IPS DF 6.9 (cell line): Measurements from ENCODE around the gene THEM5.

Experiments used
- DNase-seq: peaks from one replicate; pipeline ENCODE4 v3.0.0-alpha.2; 2013; ENCODE audit warnings: low read depth, low spot score
- H3K27ac ChIP-seq: one replicate; pipeline ENCODE4 v1.5.1; 2013; ENCODE audit warnings: low read length, control low read depth
- H3K27me3 ChIP-seq: 2 replicates; pipeline ENCODE4 v1.6.1; 2013; ENCODE audit warnings: mild to moderate bottlenecking, low read length; ENCODE audit not compliant: control insufficient read depth, insufficient read depth
- H3K36me3 ChIP-seq: 2 replicates; pipeline ENCODE4 v1.6.1; 2013; ENCODE audit warnings: low read length; ENCODE audit not compliant: control insufficient read depth, insufficient read depth
- H3K4me1 ChIP-seq: 2 replicates; pipeline ENCODE4 v1.6.1; 2013; ENCODE audit warnings: low read length; ENCODE audit not compliant: control insufficient read depth, insufficient read depth
- H3K4me3 ChIP-seq: 2 replicates; pipeline ENCODE4 v1.5.1; 2013; ENCODE audit warnings: mild to moderate bottlenecking, low read length
- H3K9me3 ChIP-seq: 2 replicates; pipeline ENCODE4 v1.6.1; 2013; ENCODE audit warnings: low read length, inconsistent platforms; ENCODE audit not compliant: control insufficient read depth, insufficient read depth
- WGBS: extraction: QIAGEN DNeasy Blood & Tissue Kit; methylation state at CpG from one replicate; pipeline ENCODE4 v1.1.7; 2013; ENCODE audit warnings: mixed read lengths, missing lambda C conversion rate; ENCODE audit not compliant: insufficient read length, insufficient coverage; 5-methylcytosine and 5-hydroxymethylcytosine counted together

The THEM5 gene

GRCh38 chr1:151832318-151832980, 21.1 kb downstream of the THEM5 start:
- no peak overlapping the region for H3K27ac ChIP-seq
- no peak for DNase-seq
- H3K36me3 ChIP-seq: no peaks in the 10 kb centered on the region
- H3K4me1 ChIP-seq: peaks cover 13% of the 10 kb centered on the region; the same call in 1 of the 2 replicates
- H3K9me3 ChIP-seq: no peaks in the 10 kb centered on the region
- peaks cover 4% of the 10 kb centered on the region; the same call in 1 of the 2 replicates for H3K27me3 ChIP-seq
- H3K4me3 ChIP-seq: no peak overlapping the region
- no CpG with 5 or more reads among the region's 10 CpGs for WGBS

- no peaks in the 10 kb centered on the region for H3K9me3 ChIP-seq
- H3K27me3 ChIP-seq: no peaks in the 10 kb centered on the region
- peaks cover 11% of the 10 kb centered on the region; the same call in 1 of the 2 replicates for H3K4me1 ChIP-seq
- H3K27ac ChIP-seq: no peak within 1 kb of the TSS
- no peak within 1 kb of the TSS for H3K4me3 ChIP-seq
- no CpG with 5 or more reads among the region's 5 CpGs for WGBS
- no peak for DNase-seq
- H3K36me3 ChIP-seq: no peaks in the 10 kb centered on the region
Measured at GRCh38 chr1:151831605-151832004, 21.9 kb downstream of the THEM5 start, which contains the start of gene RORC. TSS of gene RORC (minus strand) at chr1:151831802. CDS start at chr1:151831764, 38 bp downstream.

GRCh38 chr1:151831256-151831591, 22.3 kb downstream of the THEM5 start:
- no peaks in the 10 kb centered on the region for H3K27me3 ChIP-seq
- no peak for DNase-seq
- H3K4me3 ChIP-seq: no peak overlapping the region
- H3K4me1 ChIP-seq: peaks cover 13% of the 10 kb centered on the region; the same call in 1 of the 2 replicates
- H3K27ac ChIP-seq: no peak overlapping the region
- no peaks in the 10 kb centered on the region for H3K9me3 ChIP-seq
- H3K36me3 ChIP-seq: no peaks in the 10 kb centered on the region
- WGBS: no CpG with 5 or more reads among the region's 4 CpGs

DNA sequence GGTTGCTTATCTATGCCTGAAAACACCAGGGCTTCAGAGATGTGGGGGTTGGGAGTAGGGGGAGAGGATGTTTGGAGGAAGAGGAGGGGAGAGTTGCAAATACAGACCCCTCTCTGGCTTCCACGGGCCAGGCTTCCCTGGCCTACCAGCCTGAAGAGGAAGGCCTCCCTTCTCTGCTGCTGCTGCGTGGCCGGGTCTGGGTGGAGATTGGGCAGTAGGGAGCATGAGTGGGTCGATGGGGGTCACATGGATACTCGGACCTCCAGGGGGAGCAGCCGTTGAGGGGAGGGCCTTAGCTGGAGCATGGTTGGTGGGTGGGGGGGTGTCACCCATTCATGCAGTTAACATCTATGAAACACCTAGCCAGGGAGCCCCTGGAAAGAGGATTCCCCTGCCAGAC, 23.5 kb downstream of the THEM5 start:
- WGBS: no CpG with 5 or more reads among the region's 6 CpGs
- Histone ChIP-seq H3K9me3 (no peaks in the 10 kb centered on the region), H3K4me1 (peaks cover 17% of the 10 kb centered on the region; the same call in 1 of the 2 replicates), H3K27me3 (no peaks in the 10 kb centered on the region), H3K4me3 (no peak overlapping the region), H3K27ac (no peak overlapping the region), H3K36me3 (no peaks in the 10 kb centered on the region)
- DNase-seq: no peak

GRCh38 chr1:151829352-151830046, 24.0 kb downstream of the THEM5 start:
- no peaks in the 10 kb centered on the region for H3K9me3 ChIP-seq
- DNase-seq: no peak
- H3K27ac ChIP-seq: no peak overlapping the region
- peaks cover 17% of the 10 kb centered on the region; the same call in 1 of the 2 replicates for H3K4me1 ChIP-seq
- no CpG with 5 or more reads among the region's 4 CpGs for WGBS
- H3K4me3 ChIP-seq: no peak overlapping the region
- no peaks in the 10 kb centered on the region for H3K27me3 ChIP-seq
- H3K36me3 ChIP-seq: no peaks in the 10 kb centered on the region

- no peaks in the 10 kb centered on the region for H3K36me3 ChIP-seq
- H3K4me3 ChIP-seq: no peak overlapping the region
- H3K27me3 ChIP-seq: no peaks in the 10 kb centered on the region
- no CpG with 5 or more reads among the region's 12 CpGs for WGBS
- H3K27ac ChIP-seq: no peak overlapping the region
- peaks cover 17% of the 10 kb centered on the region; the same call in 1 of the 2 replicates for H3K4me1 ChIP-seq
- no peaks in the 10 kb centered on the region for H3K9me3 ChIP-seq
- no peak for DNase-seq
Measured at GRCh38 chr1:151828921-151829320, 24.6 kb downstream of the THEM5 start.

DNA sequence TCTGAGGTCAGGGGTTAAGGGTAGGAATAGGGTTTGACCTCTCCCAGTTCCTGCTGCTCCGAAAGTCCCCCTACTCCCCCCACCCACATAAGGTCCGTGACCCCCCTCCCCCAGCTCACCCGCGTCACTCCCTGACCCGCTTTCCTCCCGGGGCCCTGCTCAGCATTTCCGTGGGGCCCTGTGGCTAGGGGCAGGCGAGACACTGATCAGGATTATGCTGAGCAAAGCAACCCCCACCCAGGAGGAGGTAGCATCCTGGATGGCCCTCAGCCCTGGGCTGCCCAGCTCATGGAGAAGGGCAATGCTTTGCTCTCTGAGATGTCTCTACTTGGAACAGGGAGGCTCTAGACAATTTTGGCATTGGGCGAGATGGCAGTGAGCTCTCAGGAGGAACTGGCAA, 25.7 kb downstream of the THEM5 start:
- H3K4me1 ChIP-seq: peaks cover 17% of the 10 kb centered on the region; the same call in 1 of the 2 replicates
- H3K27me3 ChIP-seq: no peaks in the 10 kb centered on the region
- H3K36me3 ChIP-seq: no peaks in the 10 kb centered on the region
- DNase-seq: no peak
- no peak overlapping the region for H3K4me3 ChIP-seq
- no CpG with 5 or more reads among the region's 9 CpGs for WGBS
- H3K27ac ChIP-seq: no peak overlapping the region
- no peaks in the 10 kb centered on the region for H3K9me3 ChIP-seq

DNA sequence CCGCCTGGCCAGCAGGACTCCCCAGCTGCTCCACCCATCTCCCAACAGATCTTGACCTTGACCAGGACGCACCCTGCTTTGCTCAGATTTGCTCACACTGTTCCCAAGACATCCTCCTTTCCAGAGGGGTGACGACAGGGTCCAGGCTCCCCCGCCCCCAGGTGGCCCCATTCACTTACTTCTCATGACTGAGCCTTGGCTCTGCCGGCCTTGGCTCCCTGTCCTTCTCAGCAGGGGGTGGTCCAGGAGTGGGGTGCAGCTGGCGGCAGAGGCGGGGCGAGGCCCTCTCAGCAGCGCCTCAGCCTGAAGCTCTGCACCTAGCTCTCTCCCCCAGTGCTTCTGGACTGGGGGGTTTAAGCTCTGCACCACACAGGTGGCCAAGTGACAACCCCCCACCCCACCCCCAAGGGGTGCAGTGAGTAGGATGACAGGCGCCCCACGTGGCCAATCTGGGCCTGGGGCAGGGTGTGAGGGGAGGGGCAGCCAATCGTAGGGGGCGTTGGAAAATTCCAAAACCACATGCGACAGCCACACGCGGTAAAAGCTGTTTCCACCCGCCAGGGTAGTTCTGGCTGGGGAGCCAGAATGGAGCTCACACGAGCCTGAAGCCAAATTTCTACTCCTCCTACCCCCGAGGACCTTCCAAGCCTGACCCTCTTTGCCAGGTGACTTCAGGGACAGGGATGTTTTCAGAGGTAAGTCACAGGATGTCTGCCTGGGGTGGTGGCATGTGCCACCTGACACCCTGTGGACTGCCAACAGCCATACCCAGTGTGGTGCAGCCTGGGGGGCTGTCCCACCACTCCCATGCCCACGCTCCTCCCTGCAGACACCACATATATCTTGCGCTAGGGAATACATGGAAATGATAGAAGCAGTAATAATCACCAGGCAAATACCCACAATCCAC, 27.5 kb downstream of the THEM5 start:
- H3K4me3 ChIP-seq: no peak overlapping the region
- H3K9me3 ChIP-seq: no peaks in the 10 kb centered on the region
- H3K27me3 ChIP-seq: no peaks in the 10 kb centered on the region
- H3K36me3 ChIP-seq: no peaks in the 10 kb centered on the region
- no peak for DNase-seq
- no peak overlapping the region for H3K27ac ChIP-seq
- no CpG with 5 or more reads among the region's 21 CpGs for WGBS
- H3K4me1 ChIP-seq: peaks cover 20% of the 10 kb centered on the region

GRCh38 chr1:151825204-151825603, 28.3 kb downstream of the THEM5 start:
- Histone ChIP-seq H3K4me3 (no peak overlapping the region), H3K9me3 (no peaks in the 10 kb centered on the region), H3K27me3 (no peaks in the 10 kb centered on the region), H3K27ac (no peak overlapping the region), H3K4me1 (peaks cover 17% of the 10 kb centered on the region), H3K36me3 (no peaks in the 10 kb centered on the region)
- DNase-seq: no peak
- no CpG with 5 or more reads among the region's 9 CpGs for WGBS

DNA sequence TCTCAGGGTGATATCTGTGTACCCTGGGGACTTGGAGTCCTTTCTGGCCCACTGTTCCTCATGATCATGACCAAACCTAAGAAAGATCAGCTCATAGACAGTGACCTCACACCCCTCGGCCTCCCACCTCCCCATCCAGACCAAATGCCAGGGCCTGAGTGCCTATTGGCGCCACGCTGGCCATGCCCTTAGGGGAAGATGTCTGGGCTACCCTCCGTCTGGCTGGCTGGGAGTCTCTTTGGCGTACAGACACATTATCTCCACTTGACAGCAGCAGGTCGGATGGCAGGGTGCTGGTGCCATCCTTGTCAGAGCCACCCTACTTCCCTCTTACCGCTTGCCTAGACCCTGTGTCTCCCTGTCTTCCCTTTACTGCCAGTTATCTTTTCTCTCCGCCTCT, 30.3 kb downstream of the THEM5 start:
- Histone ChIP-seq H3K27ac (no peak overlapping the region), H3K9me3 (no peaks in the 10 kb centered on the region), H3K4me3 (no peak overlapping the region), H3K36me3 (no peaks in the 10 kb centered on the region), H3K27me3 (no peaks in the 10 kb centered on the region), H3K4me1 (peaks cover 13% of the 10 kb centered on the region)
- no CpG with 5 or more reads among the region's 8 CpGs for WGBS
- no peak for DNase-seq
